K562 (cell line): ENCODE measurements around the gene DCUN1D2. TPM values are rescaled to one million over a fixed set of nuclear protein-coding genes. Genes with fewer than 3 reads are reported as not detected.

Source experiments
- ATAC-seq: fragments of 200-7000 bp; cut with Tn5 transposase; 3 replicates; pipeline ENCODE4 v1.9.1; 2020; ENCODE audit warnings: moderate library complexity
- BruUV-seq: library from RNA; stranded (reverse); fragments of 400-500 nt; replicated peaks from 2 replicates; lab custom pipeline; 2021; lab: Mats Ljungman, UMichigan
- CTCF ChIA-PET: fragments of 300-600 bp; formaldehyde crosslinking; extraction: SDS; loops from one replicate; lab custom pipeline; 2021; ENCODE audit warnings: low intra/inter-chr PET ratio; lab: Yijun Ruan, JAX
- POLR2A ChIA-PET: fragments of 300-600, 350-650 bp; sonication (Branson Sonifier 250); formaldehyde crosslinking; extraction: SDS; loops from one replicate; lab custom pipeline; 2021; ENCODE audit warnings: antibody characterized with exemption, inconsistent platforms; lab: Yijun Ruan, JAX
- DNase-seq, 4 experiments: peaks; one replicate each; pipeline versions ENCODE4 v3.0.0 to v3.0.0-alpha.2; 2011 to 2018; ENCODE audit warnings: low spot score in 3 of 4, mixed read lengths in 3 of 4; ENCODE audit errors: extremely low read depth in 1 of 4
- FAIRE-seq: peaks from 2 replicates; lab custom pipeline; 2011; peaks lifted over from hg19 to GRCh38; lab: Jason Lieb, UNC
- H2AFZ ChIP-seq: 2 replicates; pipeline ENCODE4 v1.6.0; 2011; ENCODE audit warnings: low read depth, low read length, control low read depth, inconsistent platforms
- H3K27ac ChIP-seq: fragments of 200-600 bp; 3 replicates; pipeline ENCODE4 v1.8.0; 2011; ENCODE audit warnings: low read depth, mild to moderate bottlenecking, control low read depth, inconsistent platforms, low read length, moderate library complexity, mixed read lengths; ENCODE audit errors: extremely low read depth
- H3K27me3 ChIP-seq, 2 experiments: fragments of 300-600 bp in 1 of 2; 2 replicates in 1 of 2; 3 replicates in 1 of 2; pipeline versions ENCODE4 v1.6.0 to v1.8.0; 2011; ENCODE audit warnings: inconsistent platforms in 2 of 2, low read length in 2 of 2, mild to moderate bottlenecking in 1 of 2, mixed read lengths in 1 of 2, moderate library complexity in 1 of 2; ENCODE audit not compliant: control insufficient read depth in 2 of 2, insufficient read depth in 2 of 2
- H3K36me3 ChIP-seq: fragments of 300-600 bp; 3 replicates; pipeline ENCODE4 v1.8.0; 2011; ENCODE audit warnings: mild to moderate bottlenecking, low read length, inconsistent platforms; ENCODE audit not compliant: control insufficient read depth, insufficient read depth
- H3K4me1 ChIP-seq, 2 experiments: fragments of 200-600 bp in 1 of 2; replicated peaks in 1 of 2; 2 replicates in 1 of 2; 3 replicates in 1 of 2; pipeline versions ENCODE4 v1.5.1 to v1.8.0; 2011; ENCODE audit warnings: inconsistent platforms in 2 of 2, low read length in 2 of 2, mild to moderate bottlenecking in 1 of 2, mixed read lengths in 1 of 2, moderate library complexity in 1 of 2; ENCODE audit not compliant: control insufficient read depth in 2 of 2, insufficient read depth in 2 of 2
- H3K4me2 ChIP-seq: 2 replicates; pipeline ENCODE4 v1.6.1; 2011; ENCODE audit warnings: low read length, control low read depth, inconsistent platforms, mixed read lengths; ENCODE audit not compliant: insufficient read depth
- H3K4me3 ChIP-seq: fragments of 200-600 bp; sonication (generic), shearing (Covaris generic); 2 replicates; pipeline ENCODE4 v1.5.1; 2016; ENCODE audit warnings: control low read depth, inconsistent platforms
- H3K79me2 ChIP-seq: fragments of 200-600 bp; 3 replicates; pipeline ENCODE4 v1.8.0; 2011; ENCODE audit warnings: low read length, inconsistent platforms; ENCODE audit not compliant: control insufficient read depth, insufficient read depth
- H3K9ac ChIP-seq, 2 experiments: 2 replicates each; pipeline versions ENCODE4 v1.6.0 to v1.6.1; 2011; ENCODE audit warnings: low read depth in 2 of 2, low read length in 2 of 2, control low read depth in 1 of 2, inconsistent platforms in 1 of 2, mild to moderate bottlenecking in 1 of 2, mixed read lengths in 1 of 2; ENCODE audit not compliant: insufficient read depth in 1 of 2
- H3K9me1 ChIP-seq: one replicate; pipeline ENCODE4 v1.6.0; 2011; ENCODE audit warnings: inconsistent platforms, mild to moderate bottlenecking, low read length, moderate library complexity; ENCODE audit not compliant: control insufficient read depth, insufficient read depth
- H3K9me3 ChIP-seq: replicated peaks from 2 replicates; pipeline ENCODE4 v1.5.1; 2011; ENCODE audit warnings: low read depth, low read length, inconsistent platforms; ENCODE audit not compliant: control insufficient read depth, insufficient read depth
- H4K20me1 ChIP-seq: replicated peaks from 2 replicates; pipeline ENCODE4 v1.6.1; 2011; ENCODE audit warnings: low read length, inconsistent platforms, mixed read lengths; ENCODE audit not compliant: control insufficient read depth, insufficient read depth
- CTCFL ChIP-seq: IDR thresholded peaks from 2 replicates; pipeline ENCODE4 v1.6.1; 2011; ENCODE audit warnings: borderline replicate concordance, low read depth, mild to moderate bottlenecking, moderate library complexity, low read length; ENCODE audit not compliant: insufficient read depth, poor library complexity, severe bottlenecking
- HINFP ChIP-seq: fragments of 450-650 bp; conservative IDR thresholded peaks from 2 replicates; pipeline ENCODE4 v1.6.1; 2016; ENCODE audit warnings: missing genetic modification characterization, low read depth, mild to moderate bottlenecking, control low read depth, missing compliant biosample characterization
- MED1 ChIP-seq: sonication (generic); formaldehyde crosslinking; IDR thresholded peaks from 2 replicates; pipeline ENCODE4 v1.8.1; 2023; ENCODE audit warnings: missing genetic modification reagents, borderline replicate concordance
- MTA2 ChIP-seq: fragments of 450-650 bp; IDR thresholded peaks from 2 replicates; pipeline ENCODE4 v1.6.1; 2016; ENCODE audit warnings: low read depth
- NCOA2 ChIP-seq, 2 experiments: fragments of 450-650 bp; IDR thresholded peaks; 2 replicates each; pipeline ENCODE4 v1.6.1; 2018; ENCODE audit warnings: mild to moderate bottlenecking in 2 of 2, moderate library complexity in 1 of 2; ENCODE audit not compliant: partially characterized antibody in 2 of 2
- POLR2H ChIP-seq: IDR thresholded peaks from 2 replicates; pipeline ENCODE4 v1.6.1; 2016; ENCODE audit warnings: missing genetic modification characterization, low read depth, mild to moderate bottlenecking, control low read depth, missing compliant biosample characterization, moderate library complexity
- ZBTB40 ChIP-seq, 2 experiments: fragments of 450-650 bp in 1 of 2; sonication (generic) in 1 of 2; formaldehyde crosslinking in 1 of 2; IDR thresholded peaks; 2 replicates each; pipeline versions ENCODE4 v1.7.1 to v1.9.0; 2016 to 2022; ENCODE audit warnings: inconsistent platforms in 1 of 2, mild to moderate bottlenecking in 1 of 2, missing genetic modification reagents in 1 of 2
- ZFP30 ChIP-seq: fragments of 250-450 bp; sonication (Bioruptor Pico); IDR thresholded peaks from 2 replicates; pipeline ENCODE4 v1.8.0; 2022; ENCODE audit warnings: moderate library complexity, mild to moderate bottlenecking, inconsistent platforms, borderline replicate concordance
- WGBS: fragments of 100-300 bp; shearing (Covaris generic); methylation state at CpG from one replicate; pipeline ENCODE4 v1.1.6; 2016; ENCODE audit warnings: low coverage, mixed read lengths; ENCODE audit not compliant: insufficient coverage; ENCODE audit errors: missing lambda C conversion rate; 5-methylcytosine and 5-hydroxymethylcytosine counted together
- in situ Hi-C: fragments of 300-500 bp; cut with MboI; formaldehyde crosslinking; loops from 4 replicates; pipeline ENCODE4 v1.15.0; 2018; ENCODE audit warnings: inconsistent platforms, mixed read lengths
- intact Hi-C: fragments of 100-400 bp; cut with micrococcal nuclease; formaldehyde crosslinking; loops from 2 replicates; pipeline ENCODE4 v1.14.2; 2022
- polyA plus RNA-seq, 8 experiments: library from polyadenylated mRNA; depleted of rRNA in 4 of 8; stranded (reverse) in 5 of 8; unstranded in 3 of 8; fragments of >200 nt; fragmentation: Nextera tagmentation in 2 of 8; fragmentation: Illumina TruSeq in 1 of 8; extraction: Ambion mirVana in 2 of 8; extraction: Trizol in 1 of 8; gene quantifications; 2 replicates each; pipeline versions ENCODE4 v1.2.1 to v1.2.3, GENCODE V29; 2011 to 2014; ENCODE audit warnings: inconsistent platforms in 1 of 8, missing spikeins in 1 of 8
- total RNA-seq, 7 experiments: library from RNA; depleted of rRNA in 6 of 7; stranded (reverse); fragments of >200 nt in 6 of 7; fragmentation: Illumina TruSeq in 2 of 7; extraction: Trizol in 2 of 7; gene quantifications; 2 replicates each; pipeline versions ENCODE4 v1.2.1 to v1.2.3, GENCODE V29; 2011 to 2021; ENCODE audit warnings: low replicate concordance in 1 of 7

Gene DCUN1D2
- total and polyA plus RNA-seq, 9 of the 15 experiments (the other 6 are each of a cell fraction or from before 2014, with no cell fraction given): 2.1 to 16.8 (median 11.1) TPM

- Histone ChIP-seq H3K27me3 (no peaks in the 10 kb centered on the region), H3K36me3 (peaks cover 23% of the 10 kb centered on the region; the same call in 2 of the 3 replicates), H3K4me3 (no peak overlapping the region), H3K9me1 (no peaks in the 10 kb centered on the region), H3K9me3 (no peaks in the 10 kb centered on the region; the same call in 1 of the 2 replicates), H3K79me2 (peaks cover 4% of the 10 kb centered on the region; the same call in 2 of the 3 replicates), H3K4me2 (no peak overlapping the region), H3K9ac (no peak overlapping the region), H3K4me1 (no peaks in the 10 kb centered on the region), H2AFZ (no peak overlapping the region), H4K20me1 (no peaks in the 10 kb centered on the region), H3K27ac (no peak overlapping the region)
- in situ Hi-C loops (no loop called here), intact Hi-C loops (no loop called here)
- TF ChIP-seq ZBTB40 (IDR thresholded peaks at IDR 0.05): no peak
- TF ChIP-seq ZBTB40 (CRISPR knock-in tag; IDR thresholded peaks at IDR 0.05): no peak
- no peak for TF ChIP-seq CTCFL
- TF ChIP-seq MTA2: no peak
- TF ChIP-seq MED1 (CRISPR knock-in tag): no peak
- TF ChIP-seq HINFP (tag): no peak
- TF ChIP-seq ZFP30 (CRISPR knock-in tag): no peak
- TF ChIP-seq NCOA2 (IDR thresholded peaks at IDR 0.05; ENCODE audit: partially characterized antibody in 2 of 2): no peak
- TF ChIP-seq POLR2H (tag): no peak
- FAIRE-seq (no peak), DNase-seq (no peak), ATAC-seq (no peak)
- ChIA-PET CTCF (no interaction called here), POLR2A (no interaction called here)
- WGBS: 92% methylated on average over 12 of the region's 13 CpGs
- no TSS peak for BruUV-seq
Observed at GRCh38 chr13:113535381-113535781, 44.9 kb upstream of the DCUN1D2 start.
